PC-9 (cell line): ENCODE results near the gene AKAP13. TPM values are rescaled to one million over a fixed set of nuclear protein-coding genes. Genes with fewer than 3 reads are reported as not detected.
A peak's percentile ranks its signal among the peaks of the same experiment; 100 is the strongest.
"Not testable (repeated sequence)": the region's sequence is repeated elsewhere in the genome, so short reads cannot be mapped to it uniquely, and the experiment has no call there.

Experiments
- BruUV-seq: library from RNA; stranded (reverse); fragments of 400-500 nt; replicated peaks from 2 replicates; lab custom pipeline; 2021; lab: Mats Ljungman, UMichigan
- CTCF ChIA-PET: fragments of 300-600 bp; sonication (Branson Sonifier 250); formaldehyde crosslinking; loops from one replicate; lab custom pipeline; 2022; ENCODE audit warnings: antibody characterized with exemption; lab: Charles Lee
- POLR2A ChIA-PET: fragments of 300-600 bp; sonication (Branson Sonifier 250); formaldehyde crosslinking; loops from one replicate; lab custom pipeline; 2022; ENCODE audit warnings: antibody characterized with exemption; ENCODE audit not compliant: unreplicated experiment; lab: Charles Lee
- DNase-seq, 2 experiments: peaks; one replicate each; pipeline versions ENCODE4 v3.0.0 to v3.0.0-alpha.2; 2015 to 2022; ENCODE audit warnings: mixed read lengths in 1 of 2
- H2AFZ ChIP-seq: fragments of 200-600 bp; sonication (generic); 2 replicates; pipeline ENCODE4 v1.8.1; 2017; ENCODE audit warnings: antibody characterized with exemption
- H3F3A ChIP-seq: fragments of 200-600 bp; sonication (generic); 2 replicates; pipeline ENCODE4 v1.8.1; 2017; ENCODE audit warnings: antibody characterized with exemption, mild to moderate bottlenecking, low read depth; ENCODE audit not compliant: insufficient read depth
- H3K27ac ChIP-seq: fragments of 200-600 bp; sonication (generic); 2 replicates; pipeline ENCODE4 v1.6.1; 2016; ENCODE audit warnings: mixed run types
- H3K27me3 ChIP-seq: fragments of 200-600 bp; sonication (generic); 2 replicates; pipeline ENCODE4 v1.6.1; 2016; ENCODE audit warnings: low read depth, mixed run types; ENCODE audit not compliant: insufficient read depth
- H3K36me3 ChIP-seq: fragments of 200-600 bp; sonication (generic); 2 replicates; pipeline ENCODE4 v1.6.1; 2016; ENCODE audit warnings: low read depth, mixed run types
- H3K4me1 ChIP-seq: fragments of 200-600 bp; sonication (generic); replicated peaks from 2 replicates; pipeline ENCODE4 v1.6.1; 2016; ENCODE audit warnings: mixed run types; ENCODE audit not compliant: insufficient read depth
- H3K4me2 ChIP-seq: fragments of 200-600 bp; sonication (generic); 2 replicates; pipeline ENCODE4 v1.6.1; 2017; ENCODE audit warnings: mixed run types
- H3K4me3 ChIP-seq: fragments of 200-600 bp; sonication (generic); 2 replicates; pipeline ENCODE4 v1.6.1; 2016; ENCODE audit warnings: mixed run types
- H3K79me2 ChIP-seq: fragments of 200-600 bp; sonication (generic); 2 replicates; pipeline ENCODE4 v1.6.1; 2017; ENCODE audit warnings: low read depth, mixed run types
- H3K9me2 ChIP-seq: fragments of 200-600 bp; sonication (generic); 2 replicates; pipeline ENCODE4 v1.8.1; 2017; ENCODE audit warnings: mild to moderate bottlenecking; ENCODE audit not compliant: insufficient read depth
- H3K9me3 ChIP-seq: fragments of 200-600 bp; sonication (generic); 2 replicates; pipeline ENCODE4 v1.8.1; 2016; ENCODE audit warnings: low read depth; ENCODE audit not compliant: insufficient read depth
- H4K20me1 ChIP-seq: fragments of 200-600 bp; sonication (generic); 2 replicates; pipeline ENCODE4 v1.8.1; 2017; ENCODE audit not compliant: insufficient read depth
- CTCF ChIP-seq: fragments of 200-600 bp; sonication (generic); conservative IDR thresholded peaks from 2 replicates; pipeline ENCODE4 v1.6.1; 2017; ENCODE audit warnings: mixed run types, antibody characterized with exemption, mild to moderate bottlenecking, moderate library complexity
- EZH2 ChIP-seq: fragments of 200-600 bp; sonication (generic); IDR thresholded peaks from 2 replicates; pipeline ENCODE4 v1.8.0; 2017; ENCODE audit warnings: antibody characterized with exemption, low read depth
- intact Hi-C: fragments of 100-400 bp; cut with micrococcal nuclease; formaldehyde crosslinking; loops from one replicate; pipeline ENCODE4 v1.10.0; 2022; ENCODE audit not compliant: unreplicated experiment
- total RNA-seq: library from RNA; stranded (reverse); gene quantifications from 2 replicates; pipeline ENCODE4 v1.2.3, GENCODE V29; 2021

Gene AKAP13
- total RNA-seq, 1 experiment from 2014 or later, result 82.5 TPM

GRCh38 chr15:85350395-85350794, 30.0 kb upstream of the AKAP13 start:
- peaks cover 15% of the 10 kb centered on the region for H3F3A ChIP-seq
- no peaks in the 10 kb centered on the region for H3K27me3 ChIP-seq
- intact Hi-C loops, result no loop called here
- H3K36me3 ChIP-seq, result no peaks in the 10 kb centered on the region
- no peak overlapping the region for H3K27ac ChIP-seq
- H2AFZ ChIP-seq, result no peak overlapping the region
- H3K4me3 ChIP-seq, result no peak overlapping the region
- no peak for DNase-seq
- no peaks in the 10 kb centered on the region for H4K20me1 ChIP-seq
- POLR2A ChIA-PET, result no interaction called here
- H3K4me2 ChIP-seq, result no peak overlapping the region
- no peaks in the 10 kb centered on the region for H3K9me2 ChIP-seq
- no peaks in the 10 kb centered on the region for H3K79me2 ChIP-seq
- no peak for TF ChIP-seq EZH2
- TF ChIP-seq CTCF, result no peak
- CTCF ChIA-PET, result no interaction called here
- peaks cover 50% of the 10 kb centered on the region for H3K4me1 ChIP-seq
- H3K9me3 ChIP-seq, result no peaks in the 10 kb centered on the region
- BruUV-seq, result no TSS peak

- H3K4me2 ChIP-seq, H3F3A ChIP-seq, CTCF ChIA-PET, DNase-seq, H2AFZ ChIP-seq, H4K20me1 ChIP-seq, H3K4me3 ChIP-seq, H3K27me3 ChIP-seq, intact Hi-C loops, H3K79me2 ChIP-seq, H3K36me3 ChIP-seq, BruUV-seq, H3K9me2 ChIP-seq, H3K9me3 ChIP-seq: not testable (repeated sequence)
- POLR2A ChIA-PET, result interaction anchor here (0.7 kb wide), 3 partner anchors 29 to 149 kb away, joined by 4 to 30 read pairs (median 8); partner anchors contain the start of gene AKAP13
- Histone ChIP-seq H3K4me1 (peaks cover 39% of the 10 kb centered on the region), H3K27ac (peak overlapping the region; percentile 21; the same call in 1 of the 2 replicates)
These were observed 28.9 kb upstream of the AKAP13 start for GRCh38 chr15:85351501-85351900.

- no peaks in the 10 kb centered on the region for H3K9me2 ChIP-seq
- H3K79me2 ChIP-seq, result no peaks in the 10 kb centered on the region
- H3K36me3 ChIP-seq, result no peaks in the 10 kb centered on the region
- H3K27me3 ChIP-seq, result no peaks in the 10 kb centered on the region
- peak overlapping the region; percentile 21; the same call in 1 of the 2 replicates for H3K27ac ChIP-seq
- TF ChIP-seq CTCF (no peak), EZH2 (no peak)
- H2AFZ ChIP-seq, result no peak overlapping the region
- H3F3A ChIP-seq, result peaks cover 12% of the 10 kb centered on the region
- peak in 1 of 2 experiments; percentile 59 for DNase-seq
- peaks cover 38% of the 10 kb centered on the region for H3K4me1 ChIP-seq
- no peak overlapping the region for H3K4me3 ChIP-seq
- CTCF ChIA-PET, result no interaction called here
- H3K9me3 ChIP-seq, result no peaks in the 10 kb centered on the region
- POLR2A ChIA-PET, result interaction anchor here (0.7 kb wide), 1 partner anchor 29 kb away, joined by 30 read pairs; the partner anchor contains the start of gene AKAP13
- BruUV-seq, result no TSS peak
- intact Hi-C loops, result no loop called here
- no peaks in the 10 kb centered on the region for H4K20me1 ChIP-seq
- H3K4me2 ChIP-seq, result no peak overlapping the region
These were observed 28.4 kb upstream of the AKAP13 start for GRCh38 chr15:85351965-85352364.

GRCh38 chr15:85353516-85353915, 26.9 kb upstream of the AKAP13 start:
- ChIA-PET CTCF (no interaction called here), POLR2A (interaction anchor here (0.7 kb wide), 1 partner anchor 36 kb away, joined by 5 read pairs; no protein-coding TSS in a partner anchor)
- Histone ChIP-seq H4K20me1 (no peaks in the 10 kb centered on the region), H3K27me3 (no peaks in the 10 kb centered on the region), H3K9me2 (no peaks in the 10 kb centered on the region), H3K4me1 (peaks cover 35% of the 10 kb centered on the region), H3K27ac (no peak overlapping the region), H3K79me2 (no peaks in the 10 kb centered on the region), H2AFZ (no peak overlapping the region), H3K4me2 (no peak overlapping the region), H3K4me3 (no peak overlapping the region), H3F3A (peaks cover 23% of the 10 kb centered on the region), H3K9me3 (no peaks in the 10 kb centered on the region), H3K36me3 (no peaks in the 10 kb centered on the region)
- intact Hi-C loops, result no loop called here
- no TSS peak for BruUV-seq
- TF ChIP-seq CTCF (no peak), EZH2 (no peak)
- no peak for DNase-seq
